Inflammatory macrophage treated with lipopolysaccharide for 1 hour (primary cell): ENCODE data around the gene ZC2HC1C.

Experiments used
- DNase-seq, 2 donors: peaks; one replicate each; pipeline ENCODE4 v3.0.0-alpha.2; 2020 to 2022

The ZC2HC1C gene

GRCh38 chr14:75069121-75069810, at the start of gene ZC2HC1C:
Gene ZC2HC1C, plus strand, starts transcription at chr14:75069641. Its CDS starts 933 bp downstream, at chr14:75070574.
- DNase-seq = peak; percentile 86 to 90

GRCh38 chr14:75022655-75023054, 46.8 kb upstream of the ZC2HC1C start:
- DNase-seq = peak; percentile 10 to 18

GRCh38 chr14:75023108-75023507, 46.3 kb upstream of the ZC2HC1C start:
- DNase-seq = no peak

- DNase-seq = peak; percentile 52 to 75
Measured at GRCh38 chr14:75025082-75025481, 44.4 kb upstream of the ZC2HC1C start.

GRCh38 chr14:75025876-75026275, 43.6 kb upstream of the ZC2HC1C start:
- DNase-seq = peak in 1 of 2 donors; percentile 33

- DNase-seq = no peak
Measured at GRCh38 chr14:75030147-75030546, 39.3 kb upstream of the ZC2HC1C start.

GRCh38 chr14:75032939-75033338, 36.5 kb upstream of the ZC2HC1C start:
- DNase-seq = no peak

- no peak for DNase-seq
Measured at GRCh38 chr14:75040507-75040906, 28.9 kb upstream of the ZC2HC1C start.

GRCh38 chr14:75040959-75041358, 28.5 kb upstream of the ZC2HC1C start:
- no peak for DNase-seq

GRCh38 chr14:75041613-75042012, 27.8 kb upstream of the ZC2HC1C start:
- DNase-seq = no peak

- no peak for DNase-seq
Measured at GRCh38 chr14:75042035-75042434, 27.4 kb upstream of the ZC2HC1C start.

- no peak for DNase-seq
Measured at GRCh38 chr14:75044322-75044721, 25.1 kb upstream of the ZC2HC1C start.

- DNase-seq = no peak
Measured at GRCh38 chr14:75044752-75045151, 24.7 kb upstream of the ZC2HC1C start.

- DNase-seq = no peak
Measured at GRCh38 chr14:75046275-75046674, 23.2 kb upstream of the ZC2HC1C start.

GRCh38 chr14:75046899-75047298, 22.5 kb upstream of the ZC2HC1C start:
- no peak for DNase-seq

GRCh38 chr14:75047506-75047905, 21.9 kb upstream of the ZC2HC1C start:
- DNase-seq = no peak

GRCh38 chr14:75048101-75048500, 21.3 kb upstream of the ZC2HC1C start:
- no peak for DNase-seq

GRCh38 chr14:75049136-75049535, 20.3 kb upstream of the ZC2HC1C start:
- no peak for DNase-seq

GRCh38 chr14:75049731-75050201, 19.7 kb upstream of the ZC2HC1C start:
- DNase-seq = peak; percentile 80 to 81

GRCh38 chr14:75050852-75051555, 18.4 kb upstream of the ZC2HC1C start, which contains the start of gene MLH3:
Gene MLH3, minus strand, starts transcription at chr14:75051467. Its CDS starts 1,812 bp downstream, at chr14:75049655.
- peak; percentile 65 to 86 for DNase-seq

- no peak for DNase-seq
Measured at GRCh38 chr14:75051556-75051899, 17.9 kb upstream of the ZC2HC1C start.

- no peak for DNase-seq
Measured at GRCh38 chr14:75053396-75054291, 15.8 kb upstream of the ZC2HC1C start.

- no peak for DNase-seq
Measured at GRCh38 chr14:75054421-75054820, 15.0 kb upstream of the ZC2HC1C start.
